OCI-LY7 (cell line): Measurements from ENCODE around the gene CLCA2. TPM values are rescaled to one million over a fixed set of nuclear protein-coding genes. Genes with fewer than 3 reads are reported as not detected.

Experiments used
- BruUV-seq: library from RNA; stranded (reverse); fragments of 400-500 nt; replicated peaks from 2 replicates; lab custom pipeline; 2021; lab: Mats Ljungman, UMichigan
- CTCF ChIA-PET: fragments of 300-600 bp; sonication (Branson Sonifier 250); formaldehyde crosslinking; loops from one replicate; lab custom pipeline; 2022; ENCODE audit warnings: antibody characterized with exemption; ENCODE audit not compliant: unreplicated experiment; lab: Charles Lee
- POLR2A ChIA-PET: fragments of 300-600 bp; sonication (Branson Sonifier 250); formaldehyde crosslinking; loops from one replicate; lab custom pipeline; 2022; ENCODE audit warnings: antibody characterized with exemption; lab: Charles Lee
- DNase-seq: peaks from one replicate; pipeline ENCODE4 v3.0.0-alpha.2; 2015; ENCODE audit warnings: low spot score
- H2AFZ ChIP-seq: fragments of 200-600 bp; sonication (generic), shearing (Covaris generic); 2 replicates; pipeline ENCODE4 v1.6.1; 2014; ENCODE audit warnings: mild to moderate bottlenecking, antibody characterized with exemption, low read length, moderate library complexity
- H3K27ac ChIP-seq: fragments of 200-600 bp; sonication (generic); 2 replicates; pipeline ENCODE4 v1.5.1; 2014; ENCODE audit warnings: mixed run types, low read depth, mild to moderate bottlenecking, moderate library complexity, low read length, inconsistent platforms; ENCODE audit not compliant: poor library complexity, severe bottlenecking
- H3K36me3 ChIP-seq: fragments of 200-600 bp; sonication (generic); 2 replicates; pipeline ENCODE4 v1.6.1; 2014; ENCODE audit warnings: mild to moderate bottlenecking, antibody characterized with exemption, low read length, moderate library complexity, mixed read lengths; ENCODE audit not compliant: insufficient read depth
- H3K4me1 ChIP-seq: fragments of 200-600 bp; sonication (generic); 2 replicates; pipeline ENCODE4 v1.5.1; 2014; ENCODE audit warnings: mild to moderate bottlenecking, low read length; ENCODE audit not compliant: insufficient read depth, poor library complexity, severe bottlenecking
- H3K4me2 ChIP-seq: fragments of 200-600 bp; sonication (generic); 2 replicates; pipeline ENCODE4 v1.6.1; 2014; ENCODE audit warnings: mild to moderate bottlenecking, low read length
- H3K4me3 ChIP-seq: fragments of 200-600 bp; sonication (generic); 2 replicates; pipeline ENCODE4 v1.5.1; 2014; ENCODE audit warnings: mild to moderate bottlenecking, low read depth, low read length; ENCODE audit not compliant: poor library complexity, severe bottlenecking
- H3K79me2 ChIP-seq: fragments of 200-600 bp; sonication (generic); 2 replicates; pipeline ENCODE4 v1.6.1; 2016; ENCODE audit warnings: low read depth, mild to moderate bottlenecking, low read length, moderate library complexity, mixed read lengths; ENCODE audit not compliant: insufficient read depth
- H3K9me2 ChIP-seq: fragments of 200-600 bp; sonication (generic); 2 replicates; pipeline ENCODE4 v1.6.1; 2016; ENCODE audit warnings: mild to moderate bottlenecking, low read length, mixed read lengths; ENCODE audit not compliant: insufficient read depth
- H3K9me3 ChIP-seq: fragments of 200-600 bp; sonication (generic); 2 replicates; pipeline ENCODE4 v1.6.1; 2014; ENCODE audit warnings: mild to moderate bottlenecking, mixed run types, low read length, mixed read lengths
- H4K20me1 ChIP-seq: fragments of 200-600 bp; sonication (generic); 2 replicates; pipeline ENCODE4 v1.6.1; 2014; ENCODE audit warnings: mild to moderate bottlenecking, antibody characterized with exemption, low read length, moderate library complexity, mixed read lengths; ENCODE audit not compliant: insufficient read depth
- EZH2phosphoT487 ChIP-seq: fragments of 200-600 bp; sonication (generic); IDR thresholded peaks from 2 replicates; pipeline ENCODE4 v1.6.1; 2018; ENCODE audit warnings: low read depth, borderline replicate concordance, mild to moderate bottlenecking, mixed run types, antibody characterized with exemption, low read length, moderate library complexity, mixed read lengths
- intact Hi-C: fragments of 100-400 bp; cut with micrococcal nuclease; formaldehyde crosslinking; loops from one replicate; pipeline ENCODE4 v1.10.0; 2022; ENCODE audit not compliant: unreplicated experiment
- total RNA-seq, 2 experiments: library from RNA; depleted of rRNA in 1 of 2; stranded (reverse); fragments of >200 nt in 1 of 2; shearing (Covaris generic) in 1 of 2; gene quantifications; 2 replicates each; pipeline ENCODE4 v1.2.3, GENCODE V29; 2014 to 2022
- TF ChIP-seq, protein P1 (sequence below): fragments of 200-600 bp; sonication (generic); conservative IDR thresholded peaks from 2 replicates; pipeline ENCODE4 v1.5.1; 2014; ENCODE audit warnings: mild to moderate bottlenecking, antibody characterized with exemption, low read length, moderate library complexity, mixed read lengths

Gene CLCA2
- total RNA-seq, 2 experiments from 2014 or later: not detected

DNA sequence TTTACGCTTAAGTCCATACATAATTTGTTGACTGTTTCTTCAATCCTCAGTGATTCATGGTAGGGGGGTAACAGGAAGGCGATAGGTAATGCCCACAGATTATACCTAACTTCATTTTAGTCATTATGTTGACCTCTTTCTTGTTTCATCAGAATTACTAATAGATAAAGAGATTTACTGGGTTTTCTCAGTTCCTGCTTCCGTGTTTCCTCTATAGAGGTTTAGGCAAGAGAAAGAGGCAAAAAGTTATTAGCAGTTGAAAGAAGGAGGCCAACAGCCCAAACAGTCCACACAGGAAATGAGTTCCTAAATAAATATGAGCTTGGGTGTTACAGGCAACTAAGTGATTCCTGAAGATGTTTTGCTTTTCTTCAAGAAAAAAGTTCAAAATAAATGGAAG lies 26.9 kb downstream of the CLCA2 start:
- Histone ChIP-seq H3K9me3 (no peaks in the 10 kb centered on the region), H3K9me2 (no peaks in the 10 kb centered on the region), H3K27ac (no peak overlapping the region), H3K4me2 (no peak overlapping the region), H3K4me1 (no peaks in the 10 kb centered on the region), H4K20me1 (no peaks in the 10 kb centered on the region), H3K4me3 (no peak overlapping the region), H2AFZ (no peak overlapping the region), H3K36me3 (no peaks in the 10 kb centered on the region), H3K79me2 (no peaks in the 10 kb centered on the region)
- no peak for DNase-seq
- ChIA-PET POLR2A (interaction anchor here (1.4 to 1.5 kb wide), 2 partner anchors 10 to 40 kb away, joined by 3 to 5 read pairs; no protein-coding TSS in a partner anchor), CTCF (no interaction called here)
- no peak for TF ChIP-seq EZH2phosphoT487
- TF ChIP-seq, protein P1, sequence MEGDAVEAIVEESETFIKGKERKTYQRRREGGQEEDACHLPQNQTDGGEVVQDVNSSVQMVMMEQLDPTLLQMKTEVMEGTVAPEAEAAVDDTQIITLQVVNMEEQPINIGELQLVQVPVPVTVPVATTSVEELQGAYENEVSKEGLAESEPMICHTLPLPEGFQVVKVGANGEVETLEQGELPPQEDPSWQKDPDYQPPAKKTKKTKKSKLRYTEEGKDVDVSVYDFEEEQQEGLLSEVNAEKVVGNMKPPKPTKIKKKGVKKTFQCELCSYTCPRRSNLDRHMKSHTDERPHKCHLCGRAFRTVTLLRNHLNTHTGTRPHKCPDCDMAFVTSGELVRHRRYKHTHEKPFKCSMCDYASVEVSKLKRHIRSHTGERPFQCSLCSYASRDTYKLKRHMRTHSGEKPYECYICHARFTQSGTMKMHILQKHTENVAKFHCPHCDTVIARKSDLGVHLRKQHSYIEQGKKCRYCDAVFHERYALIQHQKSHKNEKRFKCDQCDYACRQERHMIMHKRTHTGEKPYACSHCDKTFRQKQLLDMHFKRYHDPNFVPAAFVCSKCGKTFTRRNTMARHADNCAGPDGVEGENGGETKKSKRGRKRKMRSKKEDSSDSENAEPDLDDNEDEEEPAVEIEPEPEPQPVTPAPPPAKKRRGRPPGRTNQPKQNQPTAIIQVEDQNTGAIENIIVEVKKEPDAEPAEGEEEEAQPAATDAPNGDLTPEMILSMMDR: no peak
- intact Hi-C loops: no loop called here
- BruUV-seq: no TSS peak

DNA sequence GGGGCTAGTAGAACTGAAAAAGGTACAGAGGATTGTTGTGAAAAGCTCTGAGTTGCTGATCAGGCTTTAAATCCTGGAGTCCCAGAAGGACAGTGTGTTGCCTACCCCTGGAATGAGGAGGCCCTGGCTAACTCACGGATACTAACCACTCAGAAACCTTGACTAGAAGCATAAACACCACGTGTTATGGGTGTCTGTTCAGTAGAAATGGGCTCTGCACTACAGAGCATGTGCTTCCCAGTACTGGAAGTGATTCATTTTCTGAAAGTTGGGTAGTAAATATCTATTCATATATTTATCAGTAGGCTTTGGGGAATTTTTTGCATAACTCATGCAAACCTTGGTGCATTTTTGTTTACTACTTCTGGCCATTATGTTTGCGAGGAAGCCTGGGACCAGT lies 29.7 kb downstream of the CLCA2 start:
- no peak for DNase-seq
- no peaks in the 10 kb centered on the region for H3K79me2 ChIP-seq
- no peak overlapping the region for H3K4me2 ChIP-seq
- no peak overlapping the region for H3K4me3 ChIP-seq
- H3K9me2 ChIP-seq: no peaks in the 10 kb centered on the region
- no peaks in the 10 kb centered on the region for H3K9me3 ChIP-seq
- BruUV-seq: no TSS peak
- no peak overlapping the region for H3K27ac ChIP-seq
- POLR2A ChIA-PET: interaction anchor here (0.6 kb wide), 1 partner anchor 833 kb away, joined by 5 read pairs; no protein-coding TSS in a partner anchor
- no peak overlapping the region for H2AFZ ChIP-seq
- no peaks in the 10 kb centered on the region for H3K4me1 ChIP-seq
- CTCF ChIA-PET: no interaction called here
- intact Hi-C loops: no loop called here
- TF ChIP-seq EZH2phosphoT487: no peak
- TF ChIP-seq, protein P1: no peak
- no peaks in the 10 kb centered on the region for H3K36me3 ChIP-seq
- no peaks in the 10 kb centered on the region for H4K20me1 ChIP-seq

DNA sequence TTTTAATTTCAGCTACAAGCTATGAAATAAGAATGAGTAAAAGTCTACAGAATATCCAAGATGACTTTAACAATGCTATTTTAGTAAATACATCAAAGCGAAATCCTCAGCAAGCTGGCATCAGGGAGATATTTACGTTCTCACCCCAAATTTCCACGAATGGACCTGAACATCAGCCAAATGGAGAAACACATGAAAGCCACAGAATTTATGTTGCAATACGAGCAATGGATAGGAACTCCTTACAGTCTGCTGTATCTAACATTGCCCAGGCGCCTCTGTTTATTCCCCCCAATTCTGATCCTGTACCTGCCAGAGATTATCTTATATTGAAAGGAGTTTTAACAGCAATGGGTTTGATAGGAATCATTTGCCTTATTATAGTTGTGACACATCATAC lies 31.1 kb downstream of the CLCA2 start:
- DNase-seq: no peak
- Histone ChIP-seq H3K36me3 (no peaks in the 10 kb centered on the region), H3K79me2 (no peaks in the 10 kb centered on the region), H3K9me2 (no peaks in the 10 kb centered on the region), H3K4me3 (no peak overlapping the region), H3K27ac (no peak overlapping the region), H2AFZ (no peak overlapping the region), H3K9me3 (no peaks in the 10 kb centered on the region), H4K20me1 (no peaks in the 10 kb centered on the region), H3K4me1 (no peaks in the 10 kb centered on the region), H3K4me2 (no peak overlapping the region)
- no peak for TF ChIP-seq EZH2phosphoT487
- BruUV-seq: no TSS peak
- ChIA-PET POLR2A (interaction anchor here (0.7 to 0.9 kb wide), 2 partner anchors 70 to 1084 kb away, joined by 3 to 4 read pairs; no protein-coding TSS in a partner anchor), CTCF (no interaction called here)
- intact Hi-C loops: no loop called here
